ENCODE measurements around the gene ANK2. TPM values are rescaled to one million over a fixed set of nuclear protein-coding genes. Genes with fewer than 3 reads are reported as not detected.
A peak's percentile ranks its signal among the peaks of the same experiment; 100 is the strongest.

ANK2 gene
- 0.08 and 0.38 TPM in 2 replicates for total RNA-seq (2014; rRNA removed; shearing (Covaris generic))
- 1.8 and 4.0 TPM in 2 replicates for total RNA-seq (2022)
- Bru-seq, nascent RNA = percentile 31 among the genes with signal in this experiment
- percentile 35 among the genes with signal in this experiment for BruChase-seq, experiment 1, labeled RNA remaining after a 6-hour chase
- BruChase-seq, experiment 2, labeled RNA remaining after a 2-hour chase = percentile 38 among the genes with signal in this experiment
- long read RNA-seq = 0 reads

DNA sequence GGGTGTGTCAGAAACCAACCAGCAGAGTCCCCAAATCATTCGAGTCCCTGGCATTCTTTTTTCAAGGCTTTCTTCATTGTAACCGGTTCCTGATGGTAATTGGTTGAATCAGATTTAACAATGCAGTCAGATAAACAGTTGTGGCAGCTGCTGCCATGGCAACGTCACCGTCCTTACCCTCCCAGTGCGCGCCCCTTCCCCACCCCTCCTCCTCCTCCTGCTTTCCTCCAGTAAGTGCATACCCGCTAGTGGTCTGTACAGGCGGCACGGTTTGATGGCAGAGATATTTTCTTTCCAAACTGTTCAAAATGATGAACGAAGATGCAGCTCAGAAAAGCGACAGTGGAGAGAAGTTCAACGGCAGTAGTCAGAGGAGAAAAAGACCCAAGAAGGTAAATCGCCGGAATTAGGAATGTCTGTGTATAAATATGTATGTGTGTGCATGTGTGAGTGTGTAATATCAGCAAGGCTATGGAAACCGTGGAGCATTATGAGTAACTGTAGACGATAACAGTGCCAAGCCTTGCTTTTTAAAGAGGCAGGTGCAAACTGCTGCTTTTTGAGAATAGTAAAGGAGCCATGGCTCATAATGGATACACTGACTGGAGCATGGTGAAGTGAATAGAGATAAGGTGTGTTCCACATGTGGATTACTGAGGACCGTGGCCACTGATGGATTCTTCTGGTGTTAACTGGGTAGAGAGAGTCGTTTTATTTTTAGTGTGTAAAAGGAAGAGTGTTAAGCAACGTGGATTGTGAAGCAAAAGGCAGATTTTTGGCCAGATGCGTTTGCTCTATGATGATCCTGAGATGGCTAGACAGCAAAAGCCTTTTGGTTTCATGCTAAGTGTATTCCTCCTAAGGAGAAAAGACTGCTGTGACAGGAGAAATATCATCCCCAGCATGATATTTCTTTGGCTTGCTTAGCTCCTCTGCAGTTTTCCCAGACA, at the start of gene ANK2:
TSS of gene ANK2 (plus strand) at position 233 of the 950 bp plus-strand sequence. CDS start at position 309, 76 bp downstream.
- H3K4me2 ChIP-seq (ENCODE audit: low read length) = no peak within 1 kb of the TSS
- intact Hi-C loops (cut with micrococcal nuclease; ENCODE audit: unreplicated experiment) = no loop called here
- ChIA-PET POLR2A (interaction anchor here (0.7 to 0.9 kb wide), 2 partner anchors 17 to 21 kb away, joined by 4 to 5 read pairs; no protein-coding TSS in a partner anchor), CTCF (ENCODE audit: unreplicated experiment) (no interaction called here)
- DNase-seq (ENCODE audit: low spot score) = no peak
- H3K4me1 ChIP-seq (ENCODE audit: insufficient read depth, low read length, poor library complexity, severe bottlenecking) = no peaks in the 10 kb centered on the region
- no peak within 1 kb of the TSS for H3K27ac ChIP-seq (ENCODE audit: low read depth, low read length, poor library complexity, severe bottlenecking)
- H3K4me3 ChIP-seq (ENCODE audit: low read depth, low read length, poor library complexity, severe bottlenecking) = no peak within 1 kb of the TSS
- BruUV-seq (replicated peaks) = no TSS peak
- H3K9me3 ChIP-seq (ENCODE audit: low read length) = no peaks in the 10 kb centered on the region
- no peaks in the 10 kb centered on the region for H3K9me2 ChIP-seq (ENCODE audit: insufficient read depth, low read length)
- TF ChIP-seq CTCF (conservative IDR thresholded peaks at IDR 0.05; ENCODE audit: low read length) = no peak
- no peak for TF ChIP-seq EZH2phosphoT487 (IDR thresholded peaks at IDR 0.05; ENCODE audit: borderline replicate concordance, low read depth, low read length)
- H4K20me1 ChIP-seq (ENCODE audit: insufficient read depth, low read length) = no peaks in the 10 kb centered on the region
- H2AFZ ChIP-seq (ENCODE audit: low read length) = no peak within 1 kb of the TSS
- no peaks in the 10 kb centered on the region for H3K36me3 ChIP-seq (ENCODE audit: insufficient read depth, low read length)
- H3K79me2 ChIP-seq (ENCODE audit: insufficient read depth, low read depth, low read length) = no peaks in the 10 kb centered on the region

GRCh38 chr4:113003841-113004240, 45.6 kb upstream of the ANK2 start:
- no peaks in the 10 kb centered on the region for H3K4me1 ChIP-seq (ENCODE audit: insufficient read depth, low read length, poor library complexity, severe bottlenecking)
- POLR2A ChIA-PET = interaction anchor here (0.6 to 1.5 kb wide), 4 partner anchors 10 to 41 kb away, joined by 3 to 4 read pairs (median 3); no protein-coding TSS in a partner anchor
- no peak overlapping the region for H2AFZ ChIP-seq (ENCODE audit: low read length)
- no TSS peak for BruUV-seq (replicated peaks)
- no peaks in the 10 kb centered on the region for H3K79me2 ChIP-seq (ENCODE audit: insufficient read depth, low read depth, low read length)
- no peaks in the 10 kb centered on the region for H3K9me3 ChIP-seq (ENCODE audit: low read length)
- no peaks in the 10 kb centered on the region for H3K36me3 ChIP-seq (ENCODE audit: insufficient read depth, low read length)
- H3K4me2 ChIP-seq (ENCODE audit: low read length) = no peak overlapping the region
- CTCF ChIA-PET (ENCODE audit: unreplicated experiment) = no interaction called here
- no peak for TF ChIP-seq EZH2phosphoT487 (IDR thresholded peaks at IDR 0.05; ENCODE audit: borderline replicate concordance, low read depth, low read length)
- no peak for TF ChIP-seq CTCF (conservative IDR thresholded peaks at IDR 0.05; ENCODE audit: low read length)
- H4K20me1 ChIP-seq (ENCODE audit: insufficient read depth, low read length) = no peaks in the 10 kb centered on the region
- no peaks in the 10 kb centered on the region for H3K9me2 ChIP-seq (ENCODE audit: insufficient read depth, low read length)
- intact Hi-C loops (cut with micrococcal nuclease; ENCODE audit: unreplicated experiment) = no loop called here
- H3K4me3 ChIP-seq (ENCODE audit: low read depth, low read length, poor library complexity, severe bottlenecking) = no peak overlapping the region
- no peak overlapping the region for H3K27ac ChIP-seq (ENCODE audit: low read depth, low read length, poor library complexity, severe bottlenecking)
- DNase-seq (ENCODE audit: low spot score) = no peak
